ENCODE results near the gene CEMP1.

GRCh38 chr16:2537451-2538379 is 6.5 kb upstream of the CEMP1 start, which contains the start of gene PDPK1:
- TF ChIP-seq EZH2phosphoT487 (IDR thresholded peaks at IDR 0.05; ENCODE audit: borderline replicate concordance, low read length) (no peak), CTCF (IDR thresholded peaks at IDR 0.05; ENCODE audit: low read depth, low read length, poor library complexity, severe bottlenecking) (no peak)
